HG03571 (cell line): Measurements from ENCODE around the gene PTPN20.

Experiments
- ATAC-seq: cut with Tn5 transposase; IDR thresholded peaks from one replicate; pipeline ENCODE4 v1.9.1; 2021; ENCODE audit not compliant: unreplicated experiment

PTPN20 gene

DNA sequence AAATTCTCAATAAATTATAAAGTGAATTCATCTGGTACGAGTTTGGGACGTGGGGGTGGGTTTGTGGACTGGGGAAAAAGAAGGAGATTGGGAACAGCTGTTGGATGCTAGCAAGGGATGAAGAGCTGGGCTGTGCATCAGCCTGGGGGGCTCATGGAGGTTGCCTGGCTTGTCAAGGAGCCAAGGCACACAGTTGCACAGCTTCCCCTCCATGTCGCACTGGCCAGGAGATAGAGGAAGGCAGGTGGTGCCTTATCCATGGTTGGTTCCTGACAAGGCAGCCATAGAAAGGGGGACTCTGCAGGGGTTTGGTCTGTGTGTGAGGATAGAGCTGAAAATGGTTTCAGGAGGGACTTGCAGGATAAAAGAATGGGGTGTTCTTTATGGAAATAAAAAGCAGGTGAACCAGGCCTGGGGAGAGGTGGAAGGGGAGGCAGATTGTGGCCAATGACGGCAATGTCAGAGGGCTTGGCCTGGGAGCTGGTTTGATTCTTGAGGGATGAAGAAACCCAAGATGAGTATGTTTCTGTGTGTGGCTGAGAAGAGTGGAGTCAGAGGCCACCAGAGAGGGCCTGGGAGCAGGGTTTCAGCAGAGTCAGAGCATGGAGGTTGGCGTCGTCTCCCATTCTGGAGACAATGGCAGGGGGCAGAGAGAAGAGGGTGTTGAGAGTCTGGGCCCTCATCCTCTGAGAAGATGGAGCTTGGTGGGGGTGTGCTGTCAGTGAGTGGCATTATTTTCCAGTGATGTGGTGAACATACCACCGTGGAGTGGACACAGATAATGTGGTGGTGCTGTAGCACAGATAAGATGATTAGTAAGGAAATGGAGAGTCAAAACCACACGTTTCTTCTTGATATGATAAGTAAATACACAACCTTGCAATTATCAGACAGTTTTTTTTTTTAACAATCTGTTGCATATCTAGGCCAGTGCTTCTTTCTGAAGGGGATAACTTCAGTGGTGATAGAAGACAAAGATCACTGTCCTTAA lies 108.2 kb downstream of the PTPN20 start:
- no peak for ATAC-seq

DNA sequence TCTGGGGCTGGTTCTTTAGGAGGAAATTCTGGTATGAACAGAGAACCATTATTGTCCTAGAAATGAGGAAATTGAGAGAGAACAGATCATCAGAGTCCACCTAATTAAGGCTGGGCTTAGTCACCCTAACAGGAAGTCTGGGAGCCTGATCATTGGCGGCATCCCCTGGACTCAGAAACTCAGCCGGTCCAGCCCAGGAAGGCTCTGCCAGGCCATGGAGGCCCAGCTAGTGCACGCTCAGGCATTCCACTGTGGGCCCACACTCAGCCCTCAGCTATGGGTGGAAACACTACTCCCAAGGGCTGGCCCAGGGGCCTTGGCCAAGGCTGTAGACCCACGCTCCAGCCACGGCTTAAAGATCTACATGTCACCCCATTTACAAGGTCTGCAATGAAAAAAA lies 109.2 kb downstream of the PTPN20 start:
- no peak for ATAC-seq

GRCh38 chr10:47021850-47022249 lies 110.6 kb downstream of the PTPN20 start:
- no peak for ATAC-seq

- no peak for ATAC-seq
These were observed 111.3 kb downstream of the PTPN20 start for GRCh38 chr10:47022311-47023131.

DNA sequence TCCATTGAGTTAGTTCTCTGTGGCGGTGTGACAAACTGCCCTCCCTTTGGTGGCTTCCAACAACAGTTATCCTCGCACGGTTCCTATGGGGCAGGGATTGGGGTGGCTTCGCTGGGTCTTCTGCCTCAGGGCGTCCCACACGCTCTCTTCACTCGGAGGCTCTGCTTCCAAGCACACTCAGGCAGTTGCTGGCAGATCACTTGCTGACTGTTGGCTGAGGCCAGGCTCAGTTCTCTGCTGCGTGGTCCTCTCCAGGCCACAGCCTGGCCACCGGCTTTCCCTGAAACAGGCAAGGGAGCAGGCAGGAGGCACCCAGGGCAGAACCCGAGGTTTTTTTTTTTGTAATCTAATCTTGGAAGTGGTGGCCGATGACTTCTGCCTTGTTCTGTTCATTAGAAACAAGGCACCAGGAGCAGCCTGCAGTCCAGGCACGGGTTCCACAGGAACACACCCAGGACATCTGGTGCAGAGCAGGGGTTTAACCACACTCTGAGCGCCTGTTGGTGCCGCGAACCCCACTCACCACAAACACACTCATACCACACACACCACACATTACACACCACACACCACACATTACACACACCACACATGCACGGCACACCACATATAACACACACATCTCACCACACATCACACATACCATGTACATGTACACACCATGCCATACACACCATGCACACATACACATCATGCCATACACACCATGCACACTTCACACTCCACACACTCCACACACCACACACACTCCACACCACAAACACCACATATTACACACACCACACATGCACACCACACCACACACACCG lies 112.2 kb downstream of the PTPN20 start:
- ATAC-seq, result no peak

- ATAC-seq, result no peak
These were observed 112.8 kb downstream of the PTPN20 start for GRCh38 chr10:47024046-47024322.

DNA sequence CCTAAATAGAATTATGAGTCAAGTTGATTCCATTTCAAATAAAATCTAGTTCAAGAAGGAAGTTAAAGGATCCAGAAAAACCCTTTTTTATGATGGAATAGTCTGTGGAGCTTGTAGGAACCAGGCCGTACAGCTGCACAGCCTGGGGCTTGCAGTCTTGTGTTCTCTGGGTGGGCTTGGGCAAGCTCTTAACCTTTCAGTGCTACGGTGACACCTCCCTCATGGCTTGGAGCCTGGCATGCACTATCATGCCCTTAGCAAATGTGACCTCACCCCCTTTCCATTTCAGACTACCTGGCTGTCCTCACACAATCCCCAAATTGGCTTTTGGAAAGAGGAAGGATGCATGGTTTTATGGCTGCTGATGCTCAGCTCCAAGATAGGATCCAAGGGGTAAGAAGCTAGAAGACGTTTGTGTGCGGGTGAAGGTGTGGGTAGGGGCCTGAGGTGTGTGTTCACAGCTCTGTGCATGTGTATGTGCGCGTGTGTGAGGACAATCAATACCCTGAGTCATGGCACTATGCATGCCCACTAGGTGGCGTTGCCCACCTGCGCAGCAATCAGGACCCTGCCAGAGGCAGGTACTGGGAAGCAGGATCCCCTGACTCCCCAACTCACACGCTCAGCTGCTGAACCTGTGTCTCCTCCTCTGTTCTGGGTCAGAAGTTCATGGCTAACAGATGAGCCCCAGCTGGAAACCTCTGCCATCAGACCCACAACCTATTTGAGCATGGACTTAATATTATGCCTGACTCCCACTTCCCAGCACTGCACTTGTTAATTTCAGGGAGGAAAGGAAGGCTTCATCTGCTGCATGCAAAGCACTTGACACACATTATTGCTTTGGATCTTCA lies 113.4 kb downstream of the PTPN20 start:
- ATAC-seq, result no peak

GRCh38 chr10:47025253-47025539 lies 114.0 kb downstream of the PTPN20 start:
- no peak for ATAC-seq

DNA sequence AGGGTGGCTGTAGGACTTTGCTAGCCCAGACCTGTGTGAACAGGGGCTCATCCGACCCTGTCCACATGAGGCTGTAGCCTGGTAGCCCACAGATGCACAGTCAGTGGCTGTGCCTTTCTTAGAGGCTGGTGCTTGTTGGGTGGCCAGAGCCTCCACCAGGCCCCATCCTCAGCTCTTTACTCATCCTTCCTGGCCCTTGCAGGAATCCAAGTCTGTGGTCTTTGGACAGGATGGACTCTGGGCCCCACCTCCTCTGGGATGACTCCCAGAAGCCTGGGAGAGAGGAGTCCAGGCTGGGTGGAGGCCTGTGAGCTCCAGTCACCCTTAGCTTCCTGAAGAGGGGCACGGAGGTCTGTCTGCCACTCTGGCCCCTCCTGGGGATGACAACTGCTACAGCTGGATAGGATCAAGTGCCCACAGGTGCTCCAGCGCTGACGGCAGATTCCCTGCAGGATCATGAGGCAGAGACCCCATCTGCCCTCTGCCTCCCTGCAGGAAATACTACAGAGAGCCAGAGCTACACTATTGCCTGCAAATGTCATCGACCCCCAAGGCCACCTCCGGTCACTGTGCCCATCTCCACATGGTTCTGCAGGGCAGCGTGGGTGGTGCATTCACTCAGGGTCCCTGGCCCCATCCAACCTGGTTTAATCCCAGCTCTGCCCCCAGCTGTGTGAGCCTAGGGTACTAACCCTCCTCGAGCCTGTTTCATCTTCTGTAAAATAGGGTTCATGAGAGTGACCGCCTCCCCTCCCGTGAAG lies 114.5 kb downstream of the PTPN20 start:
- ATAC-seq, result no peak

GRCh38 chr10:47026301-47027107 lies 115.3 kb downstream of the PTPN20 start:
- ATAC-seq, result no peak

- ATAC-seq, result no peak
These were observed 116.0 kb downstream of the PTPN20 start for GRCh38 chr10:47027108-47027783.

DNA sequence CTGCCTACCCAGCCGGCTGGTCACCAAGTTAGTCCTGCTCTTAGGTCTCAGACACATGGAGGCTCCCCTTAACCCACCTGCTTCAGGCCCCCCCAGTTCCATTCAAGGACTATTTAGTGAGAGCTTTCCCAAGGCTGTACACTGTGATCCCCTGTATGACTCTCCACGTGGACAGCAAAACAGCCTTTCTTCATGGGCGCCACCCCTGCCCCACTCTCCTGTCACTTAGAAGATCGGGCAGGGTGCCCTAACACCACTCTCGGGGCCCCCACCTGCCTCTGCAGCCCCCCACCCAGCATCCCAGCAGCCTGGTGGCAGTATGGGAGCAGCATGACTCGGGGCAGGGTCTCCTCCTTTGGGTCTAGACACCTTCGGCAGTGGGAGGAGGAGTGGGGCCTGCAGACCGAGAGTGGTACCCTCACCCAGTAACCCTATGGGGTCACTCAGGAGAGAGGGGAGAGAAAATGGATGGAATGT lies 116.6 kb downstream of the PTPN20 start:
- ATAC-seq, result no peak

- no peak for ATAC-seq
These were observed 117.2 kb downstream of the PTPN20 start for GRCh38 chr10:47028466-47028865.

DNA sequence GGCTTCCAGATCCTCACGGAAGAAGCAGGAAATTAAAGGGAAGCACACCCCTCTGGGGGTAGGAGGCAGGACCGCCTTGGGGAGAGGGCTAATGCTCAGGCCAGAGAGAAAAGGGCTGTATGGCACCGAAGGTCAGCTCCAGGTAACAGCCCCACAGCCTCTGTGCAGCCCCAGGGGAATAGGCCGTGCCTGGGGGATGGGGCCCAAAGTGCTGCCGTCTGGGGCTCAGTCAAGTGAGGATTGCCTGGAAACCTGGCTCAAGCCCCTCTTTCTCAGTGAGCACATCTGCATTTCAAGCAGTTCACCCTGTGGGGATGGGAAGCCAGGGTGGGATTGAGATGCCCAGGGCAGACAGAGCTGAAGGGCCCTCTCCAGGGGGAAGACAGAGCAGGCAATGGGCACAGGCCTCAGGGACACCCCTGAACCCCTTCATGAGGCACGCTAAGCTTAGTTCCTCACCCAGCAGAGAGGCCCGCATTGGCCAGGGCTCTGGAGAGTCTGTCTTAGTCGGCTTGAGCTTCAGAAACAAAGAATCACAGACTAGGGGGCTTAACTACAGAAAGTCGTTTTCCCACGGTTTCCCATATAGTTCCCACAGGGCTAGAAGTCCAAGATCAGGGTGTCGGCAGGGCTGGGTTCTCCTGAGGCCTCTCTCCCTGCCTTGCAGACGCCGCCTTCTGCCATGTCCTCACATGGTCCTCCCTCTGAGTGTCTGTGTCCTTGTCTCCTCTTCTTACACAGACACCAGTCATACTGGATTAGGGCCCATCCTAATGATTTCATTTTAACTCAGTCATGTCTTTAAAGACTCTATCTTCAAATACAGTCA lies 118.2 kb downstream of the PTPN20 start:
- ATAC-seq, result no peak

GRCh38 chr10:47030191-47030703 lies 119.0 kb downstream of the PTPN20 start:
- ATAC-seq, result no peak

DNA sequence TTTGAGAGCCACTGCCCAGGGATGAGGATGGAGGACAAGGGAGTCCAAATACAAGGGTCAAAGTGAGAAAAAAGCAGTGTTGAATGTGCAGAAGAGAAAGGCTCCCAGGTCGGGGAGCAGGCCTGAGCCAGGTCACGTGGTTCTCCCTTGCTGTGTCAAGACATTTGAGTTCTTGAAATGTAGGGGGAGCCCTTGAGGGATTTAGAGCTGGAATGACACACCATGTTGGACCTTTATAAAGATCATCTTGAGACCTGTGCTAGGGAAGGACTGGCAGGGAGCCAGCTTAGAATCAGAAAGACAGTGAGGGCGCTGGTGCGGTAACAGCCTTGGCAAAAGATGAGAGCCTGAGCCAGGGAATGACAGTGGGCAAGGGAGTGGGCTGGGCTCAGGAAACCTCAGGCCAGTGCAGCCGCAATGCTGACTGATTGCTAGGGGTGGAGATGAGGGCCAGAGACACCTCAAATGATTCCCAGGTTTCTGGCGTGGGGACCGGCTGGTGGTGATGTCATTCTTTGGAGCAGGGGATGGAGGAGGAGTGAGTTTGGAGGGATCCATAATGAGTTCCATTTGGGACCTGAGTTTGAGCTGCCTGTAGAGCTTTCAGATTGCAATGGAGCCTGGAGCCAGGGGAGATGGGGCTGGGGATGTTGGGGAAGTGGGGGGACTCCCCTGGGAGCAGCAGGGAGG lies 120.1 kb downstream of the PTPN20 start:
- ATAC-seq, result no peak
